ENCODE data around the gene EEFSEC.

Gene EEFSEC

DNA sequence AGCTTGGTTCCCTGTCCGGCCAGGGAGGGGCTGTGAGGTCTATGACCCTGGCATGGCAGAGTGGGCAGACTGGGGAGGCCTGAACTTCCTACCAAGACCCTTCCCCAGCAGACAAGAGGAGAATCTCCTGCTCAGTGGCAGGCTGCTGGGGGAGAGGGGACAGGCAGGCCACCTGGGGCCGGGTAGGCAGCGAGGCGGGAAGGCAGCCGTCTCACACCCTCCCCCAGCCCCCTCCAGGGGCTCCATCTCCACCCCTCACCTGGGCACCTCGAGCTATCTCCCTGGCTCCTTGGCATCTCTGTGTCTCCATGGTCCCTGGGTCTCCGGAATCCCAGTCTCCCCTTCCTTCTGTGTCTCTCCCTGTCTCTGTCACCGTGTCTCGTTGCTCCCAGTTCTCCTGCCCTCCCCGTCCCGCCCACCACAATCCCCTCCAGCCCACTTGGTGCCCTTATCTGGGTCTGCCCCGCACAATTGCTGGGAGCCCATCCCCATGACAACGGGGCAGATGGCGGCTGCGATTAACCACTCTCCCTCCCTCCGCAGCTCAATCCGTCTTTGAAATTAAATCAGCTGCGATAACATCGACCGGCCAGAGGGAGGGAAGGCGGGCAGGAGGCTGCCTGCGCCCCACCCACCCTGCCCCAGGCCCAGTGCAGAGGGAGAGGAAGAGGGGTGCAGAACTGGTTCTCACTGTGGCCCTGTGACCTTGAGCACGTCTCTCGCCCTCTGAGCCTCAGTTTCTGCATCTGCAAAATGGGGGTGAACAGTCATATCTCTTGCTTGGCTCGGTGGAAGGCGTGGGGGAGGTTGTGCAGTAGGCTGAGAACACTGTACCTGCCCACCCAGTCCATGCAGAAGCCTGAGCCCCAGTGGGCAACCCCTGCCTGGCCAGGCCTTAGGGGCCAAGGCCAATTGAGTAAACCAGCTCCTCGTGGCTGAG is 303.8 kb downstream of the EEFSEC start:
- no peak for DNase-seq

- no peak for DNase-seq
Measured at GRCh38 chr3:128457937-128458336, 304.7 kb downstream of the EEFSEC start.

Data from activated CD4-positive, alpha-beta T cell treated with anti-CD3 and anti-CD28 coated beads, Interleukin-10, Interleukin-2, amounts not matched to agents 100 ng/mL and 50 ng/mL, durations not matched to agents 16 hours and 8 hours (primary cell).